HG03378 (cell line): Measurements from ENCODE around the gene NR1D2.

Experiments used
- ATAC-seq: cut with Tn5 transposase; IDR thresholded peaks from one replicate; pipeline ENCODE4 v1.9.1; 2021; ENCODE audit warnings: mild to moderate bottlenecking, moderate library complexity; ENCODE audit not compliant: unreplicated experiment

Gene NR1D2

GRCh38 chr3:23961913-23962312 is 16.8 kb downstream of the NR1D2 start:
- ATAC-seq: no peak

- no peak for ATAC-seq
Observed at GRCh38 chr3:23964537-23965235, 19.6 kb downstream of the NR1D2 start.

DNA sequence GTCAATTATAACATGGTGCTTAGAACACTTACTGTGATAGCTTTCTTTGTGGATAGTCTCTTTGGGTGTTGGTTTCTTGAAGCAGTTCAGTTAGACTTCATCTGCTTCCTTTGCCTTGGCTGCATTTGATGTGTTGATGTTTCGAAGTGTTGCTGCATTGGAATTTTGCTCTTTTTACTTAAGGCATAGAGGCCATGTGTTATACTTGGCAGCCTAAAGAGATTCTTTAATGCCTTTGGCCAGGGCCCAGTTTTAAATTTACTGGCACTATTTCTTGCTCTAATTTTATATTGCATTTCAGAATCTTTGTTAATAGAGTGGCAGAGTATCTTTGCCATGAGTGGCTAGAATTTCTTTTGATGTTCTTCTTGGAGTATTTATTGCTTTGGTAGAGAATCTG is 21.2 kb downstream of the NR1D2 start:
- no peak for ATAC-seq

DNA sequence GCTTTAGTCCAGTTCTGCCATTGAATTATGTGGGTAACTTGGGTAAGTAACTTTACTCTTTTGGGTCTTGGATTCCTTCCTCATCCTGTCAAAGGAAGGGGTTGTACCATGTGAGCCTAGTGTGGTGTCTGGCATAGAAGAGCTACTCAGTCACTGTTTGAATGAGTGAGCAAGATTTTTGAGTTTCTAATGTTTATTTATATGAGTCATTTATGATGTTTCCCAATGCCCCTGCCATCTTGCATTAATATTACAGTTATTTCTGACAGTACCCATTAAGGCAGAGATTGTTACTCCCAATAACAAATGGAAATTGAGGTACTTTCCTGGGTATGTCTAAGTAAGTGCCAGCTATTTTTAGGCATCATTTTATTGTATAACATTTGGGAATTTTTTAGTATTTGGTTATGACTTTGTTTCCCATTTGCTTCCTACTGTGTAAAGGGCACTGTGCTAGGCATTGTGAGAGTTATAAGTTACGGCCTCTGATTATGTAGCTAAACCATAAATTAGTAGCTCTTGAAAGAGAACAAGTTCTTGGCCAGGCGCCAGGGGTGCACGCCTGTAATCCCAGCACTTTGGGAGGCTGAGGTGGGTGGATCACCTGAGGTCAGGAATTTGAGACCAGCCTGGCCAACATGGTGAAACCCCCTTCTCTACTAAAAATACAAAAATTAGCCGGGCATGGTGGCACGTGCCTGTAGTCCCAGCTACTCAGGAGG is 23.5 kb downstream of the NR1D2 start:
- ATAC-seq: no peak

DNA sequence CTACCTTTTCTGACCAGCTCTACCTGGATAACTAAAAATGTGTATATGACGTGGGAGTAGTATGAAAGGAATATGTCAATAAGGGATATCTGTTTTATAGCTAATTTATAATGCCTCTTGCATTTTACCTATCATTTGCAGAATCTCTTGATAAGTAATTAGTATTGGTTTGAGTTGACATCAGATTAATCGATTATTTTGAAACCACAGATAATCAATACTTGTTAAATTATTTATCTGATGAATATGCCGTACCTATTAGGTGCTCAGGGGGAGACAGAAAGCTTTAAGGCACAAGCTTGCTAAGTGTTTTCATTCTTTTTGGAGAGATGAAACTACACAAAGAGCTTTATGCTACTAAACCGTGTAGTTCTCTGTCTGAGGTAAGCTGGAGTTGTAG is 24.3 kb downstream of the NR1D2 start:
- ATAC-seq: no peak

GRCh38 chr3:23971684-23972083 is 26.6 kb downstream of the NR1D2 start:
- ATAC-seq: no peak

DNA sequence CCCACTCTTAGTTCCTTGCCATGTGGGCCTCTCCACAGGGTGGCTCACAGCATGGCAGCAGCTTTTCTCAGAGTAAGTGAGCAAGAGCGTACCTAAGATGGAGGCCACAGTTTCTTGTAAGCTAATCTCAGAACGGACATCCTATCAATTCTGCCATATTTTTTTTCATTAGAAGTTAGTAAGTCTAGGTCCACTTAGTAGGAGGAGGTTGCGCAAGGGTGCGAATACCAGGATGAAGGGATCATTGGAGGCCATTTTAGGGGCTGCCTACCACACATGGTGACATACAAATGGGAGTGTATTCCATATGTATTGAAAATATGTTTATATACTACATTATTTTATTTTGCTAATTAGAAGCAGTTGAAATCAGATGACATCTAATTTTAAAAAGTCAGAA is 31.5 kb downstream of the NR1D2 start:
- no peak for ATAC-seq

- no peak for ATAC-seq
Observed at GRCh38 chr3:23979569-23979968, 34.5 kb downstream of the NR1D2 start.

- ATAC-seq: no peak
Observed at GRCh38 chr3:23981136-23981535, 36.0 kb downstream of the NR1D2 start.

GRCh38 chr3:23981955-23982354 is 36.9 kb downstream of the NR1D2 start:
- no peak for ATAC-seq

GRCh38 chr3:23984934-23985333 is 39.8 kb downstream of the NR1D2 start:
- ATAC-seq: no peak

DNA sequence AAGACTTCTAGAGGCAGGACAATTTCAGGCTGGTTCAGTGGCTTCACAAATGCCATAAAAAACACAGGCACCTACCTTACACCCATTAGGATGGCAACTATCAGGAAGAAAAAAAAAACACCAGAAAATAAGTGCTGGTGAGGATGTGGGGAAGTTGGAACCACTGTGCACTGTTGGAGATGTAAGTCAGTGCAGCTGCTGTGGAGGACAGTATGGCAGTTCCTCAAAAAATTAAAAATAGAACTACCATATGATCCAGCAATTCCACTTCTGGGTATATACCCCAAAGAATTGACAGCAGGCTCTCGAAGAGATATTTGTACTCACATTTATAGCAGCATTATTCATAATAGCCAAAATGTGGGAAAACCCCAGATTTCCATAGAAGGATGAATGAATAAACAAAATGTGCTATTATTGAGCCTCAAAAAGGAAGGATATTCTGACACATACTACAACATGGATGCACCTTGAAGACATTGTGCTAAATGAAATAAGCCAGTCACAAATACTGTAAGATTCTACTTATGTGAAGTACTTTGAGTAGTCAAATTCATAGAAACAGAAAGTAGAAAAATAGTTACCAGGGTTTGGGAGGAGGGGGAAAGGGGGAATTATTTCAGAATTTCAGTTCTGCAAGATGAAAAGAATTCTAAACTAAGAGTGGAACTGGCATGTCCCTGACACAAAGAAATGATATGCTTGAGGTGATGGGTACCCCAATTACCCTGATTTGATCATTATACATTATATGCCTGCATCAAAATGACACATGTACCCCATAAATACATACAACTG is 40.9 kb downstream of the NR1D2 start:
- ATAC-seq: peak; percentile 44

DNA sequence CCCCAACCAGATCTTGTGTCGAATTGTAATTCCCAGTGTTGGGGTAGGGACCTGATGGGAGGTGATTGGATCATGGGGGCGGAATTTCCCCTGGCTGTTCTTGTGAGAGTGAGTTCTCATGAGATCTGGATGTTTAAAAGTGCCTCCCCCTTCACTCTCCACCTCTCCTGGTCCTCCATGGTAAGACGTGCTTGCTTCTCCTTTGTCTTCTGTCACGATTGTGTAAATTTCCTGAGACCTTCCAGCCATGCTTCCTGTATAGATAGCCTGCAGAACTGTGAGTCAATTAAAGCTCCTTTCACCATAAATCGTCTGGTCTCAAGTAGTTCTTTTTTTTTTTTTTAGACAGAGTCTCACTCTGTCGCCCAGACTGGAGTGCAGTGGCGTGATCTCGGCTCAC is 42.3 kb downstream of the NR1D2 start:
- no peak for ATAC-seq

- ATAC-seq: no peak
Observed at GRCh38 chr3:23991306-23991682, 46.2 kb downstream of the NR1D2 start.

DNA sequence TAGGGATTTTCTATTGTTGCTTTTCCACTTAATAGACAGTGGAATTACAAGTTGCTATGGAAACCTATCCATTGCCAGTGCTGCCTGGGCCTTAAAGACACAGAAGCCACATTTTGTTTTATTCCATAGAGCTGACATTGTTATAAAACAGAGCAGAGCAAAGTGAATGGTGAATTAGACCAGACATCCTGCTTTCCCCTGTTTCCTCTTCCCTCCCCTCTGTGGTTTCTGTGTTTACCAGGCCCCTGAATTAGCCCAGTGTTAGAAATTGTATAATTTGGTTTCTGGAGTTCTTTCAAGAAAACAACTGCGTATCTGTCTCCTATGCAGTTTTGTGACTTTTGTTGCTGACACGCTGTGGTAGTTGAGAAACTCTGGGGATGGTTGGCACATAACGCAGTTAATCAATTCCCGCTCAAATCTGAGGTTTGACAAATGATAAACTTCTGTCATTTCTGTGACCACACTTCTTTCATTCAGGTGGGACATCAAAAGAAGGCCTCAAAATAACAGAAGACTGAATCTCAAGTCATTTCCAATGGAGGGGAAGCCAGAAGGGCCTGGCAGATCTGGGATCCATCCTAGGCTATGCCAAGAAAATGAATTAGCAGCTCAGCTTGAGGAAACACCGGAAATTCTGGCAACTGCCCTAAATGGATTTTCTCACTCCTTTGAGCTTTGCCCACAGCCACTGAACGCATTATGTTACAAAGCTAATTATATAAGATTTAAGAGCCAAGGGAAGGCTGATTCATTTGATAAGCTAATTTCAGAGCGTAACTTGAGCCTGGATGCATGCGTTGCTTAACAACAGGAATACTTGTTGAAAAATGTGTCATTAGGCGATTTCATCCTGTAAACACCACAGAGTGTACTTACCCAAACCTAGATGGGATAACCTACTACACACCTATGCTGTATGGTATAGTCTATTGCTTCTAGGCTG is 46.9 kb downstream of the NR1D2 start:
- ATAC-seq: no peak

DNA sequence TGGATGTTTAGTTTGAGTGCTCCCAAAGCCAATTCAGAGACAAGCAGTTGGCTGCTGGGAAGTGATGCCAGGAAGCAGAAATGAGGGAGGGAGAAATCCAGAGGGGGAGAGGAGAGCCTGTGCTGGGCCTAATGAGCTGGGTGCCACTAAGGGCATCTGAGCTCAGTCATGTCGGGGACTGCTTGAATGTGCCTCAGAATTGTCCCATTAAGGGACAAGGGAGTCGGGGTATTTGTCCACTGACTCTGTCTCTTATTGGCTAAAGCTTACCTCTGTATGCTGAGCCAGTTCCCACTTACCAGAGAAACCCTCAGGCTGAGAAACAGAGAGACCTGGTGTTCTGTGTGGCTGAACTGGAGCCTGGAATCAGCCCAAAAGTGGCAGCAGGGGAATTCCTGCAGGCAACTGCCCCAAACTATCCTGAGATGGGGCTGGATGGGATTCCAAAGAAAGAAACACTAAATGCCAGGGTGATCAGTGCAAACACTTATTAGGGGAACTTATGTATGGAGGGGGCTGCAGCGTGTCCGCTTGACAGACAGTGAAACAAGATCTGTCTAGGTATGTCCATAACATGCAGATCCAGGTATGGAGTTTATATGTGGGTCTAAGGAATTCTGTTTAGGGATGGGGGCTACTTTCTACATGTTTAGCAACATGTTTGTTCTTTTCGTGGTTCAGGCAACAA is 48.6 kb downstream of the NR1D2 start:
- ATAC-seq: no peak

- no peak for ATAC-seq
Observed at GRCh38 chr3:23994244-23994569, 49.1 kb downstream of the NR1D2 start.

DNA sequence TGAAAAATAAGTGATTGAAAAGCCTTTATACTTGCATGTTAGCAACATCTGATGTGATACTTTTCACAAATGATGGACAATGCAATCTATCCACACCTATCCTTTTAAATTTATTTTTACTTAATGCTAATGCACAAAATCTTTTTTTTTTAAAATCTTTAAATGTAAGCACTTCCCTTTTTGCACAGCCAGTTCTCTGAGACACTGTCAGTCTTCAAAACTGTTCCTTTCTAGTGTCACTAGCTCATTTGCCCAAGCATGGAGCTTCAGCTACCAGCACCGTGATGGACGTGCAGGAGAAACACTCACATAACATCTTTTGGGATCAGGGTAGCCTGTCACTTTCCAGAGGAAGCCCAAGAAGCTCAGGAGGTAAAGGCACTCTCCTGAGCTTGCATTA is 50.1 kb downstream of the NR1D2 start:
- no peak for ATAC-seq

GRCh38 chr3:23996095-23996524 is 51.0 kb downstream of the NR1D2 start:
- no peak for ATAC-seq

- peak; percentile 59 for ATAC-seq
Observed at GRCh38 chr3:23999012-23999641, 54.0 kb downstream of the NR1D2 start.
